ENCODE results near the gene GOLGA6L10. TPM values are rescaled to one million over a fixed set of nuclear protein-coding genes. Genes with fewer than 3 reads are reported as not detected.
"Not testable (repeated sequence)": the region's sequence is repeated elsewhere in the genome, so short reads cannot be mapped to it uniquely, and the experiment has no call there.

Gene GOLGA6L10
- total and polyA plus RNA-seq, 2 of the 4 experiments (the other 2 are of a cell fraction): under 0.01 to 0.79 TPM

- H2BK15ac ChIP-seq (ENCODE audit: low read depth, low read length); H4K5ac ChIP-seq (ENCODE audit: low read depth, low read length); H3K14ac ChIP-seq (replicated peaks; ENCODE audit: low read depth, low read length); H4K20me1 ChIP-seq (ENCODE audit: insufficient read depth, low read length); H3K9me3 ChIP-seq (ENCODE audit: control insufficient read depth, insufficient read depth, low read length); H3K4me3 ChIP-seq (ENCODE audit: insufficient read depth, low read depth, low read length); H2AK9ac ChIP-seq (replicated peaks; ENCODE audit: low read depth, low read length, poor library complexity); intact Hi-C loops (cut with micrococcal nuclease); BruUV-seq (replicated peaks); H3K23ac ChIP-seq (ENCODE audit: low read depth, low read length); H3K4me2 ChIP-seq (ENCODE audit: low read depth, low read length); H3K27me3 ChIP-seq (ENCODE audit: control insufficient read depth, insufficient read depth, low read length); CTCF ChIA-PET; H2BK120ac ChIP-seq (ENCODE audit: low read depth, low read length); H3K4me1 ChIP-seq (ENCODE audit: control insufficient read depth, insufficient read depth, low read length); H3K79me1 ChIP-seq (ENCODE audit: low read depth in 1 of 2, low read length in 2 of 2); H4K91ac ChIP-seq (ENCODE audit: insufficient read depth, low read depth, low read length); H3K56ac ChIP-seq (ENCODE audit: extremely low read depth, insufficient read depth, low read length); H3K18ac ChIP-seq (ENCODE audit: low read depth, low read length); H2AK5ac ChIP-seq (ENCODE audit: low read depth, low read length); H3K27ac ChIP-seq (ENCODE audit: insufficient read depth, low read length); H2BK5ac ChIP-seq (ENCODE audit: low read depth, low read length, poor library complexity, severe bottlenecking); dilution Hi-C loops (cut with HindIII; ENCODE audit: low sequenced_read_pairs, unreplicated experiment); H2BK20ac ChIP-seq (ENCODE audit: low read depth, low read length); in situ Hi-C loops (cut with MboI; ENCODE audit: low sequenced_read_pairs); H2AFZ ChIP-seq (replicated peaks; ENCODE audit: low read length, poor library complexity); H3K9me1 ChIP-seq (ENCODE audit: insufficient read depth, low read length); POLR2A ChIA-PET (ENCODE audit: unreplicated experiment); H3K36me3 ChIP-seq (ENCODE audit: control insufficient read depth, insufficient read depth, low read length); H3K9ac ChIP-seq (ENCODE audit: low read depth, low read length): not testable (repeated sequence)
- peak; percentile 57 for DNase-seq
- peak overlapping the region; percentile 33 to 64; a peak in 1 of 4 replicates for H4K8ac ChIP-seq (ENCODE audit: low read depth in 2 of 2, low read length in 2 of 2)
- peak overlapping the region; percentile 56 for H3K4ac ChIP-seq (ENCODE audit: low read depth, low read length)
- no CpG with 5 or more reads among the region's 10 CpGs for WGBS, 2 experiments (ENCODE audit: extremely low coverage in 2 of 2, insufficient read length in 1 of 2)
- ATAC-seq (ENCODE audit: low read depth): peak; percentile 77
These were observed 13.1 kb downstream of the GOLGA6L10 start for GRCh38 chr15:82336180-82336647.

- H3K23ac ChIP-seq (ENCODE audit: low read depth, low read length); H2AFZ ChIP-seq (replicated peaks; ENCODE audit: low read length, poor library complexity); H2BK5ac ChIP-seq (ENCODE audit: low read depth, low read length, poor library complexity, severe bottlenecking); H3K79me1 ChIP-seq (ENCODE audit: low read depth in 1 of 2, low read length in 2 of 2); H2BK15ac ChIP-seq (ENCODE audit: low read depth, low read length); H3K18ac ChIP-seq (ENCODE audit: low read depth, low read length); POLR2A ChIA-PET (ENCODE audit: unreplicated experiment); H4K5ac ChIP-seq (ENCODE audit: low read depth, low read length); H4K20me1 ChIP-seq (ENCODE audit: insufficient read depth, low read length); CTCF ChIA-PET; intact Hi-C loops (cut with micrococcal nuclease); H3K9ac ChIP-seq (ENCODE audit: low read depth, low read length); H3K4ac ChIP-seq (ENCODE audit: low read depth, low read length); H3K27me3 ChIP-seq (ENCODE audit: control insufficient read depth, insufficient read depth, low read length); H2AK5ac ChIP-seq (ENCODE audit: low read depth, low read length); H2BK20ac ChIP-seq (ENCODE audit: low read depth, low read length); ATAC-seq (ENCODE audit: low read depth); H2AK9ac ChIP-seq (replicated peaks; ENCODE audit: low read depth, low read length, poor library complexity); H4K91ac ChIP-seq (ENCODE audit: insufficient read depth, low read depth, low read length); H3K14ac ChIP-seq (replicated peaks; ENCODE audit: low read depth, low read length); dilution Hi-C loops (cut with HindIII; ENCODE audit: low sequenced_read_pairs, unreplicated experiment); H3K9me3 ChIP-seq (ENCODE audit: control insufficient read depth, insufficient read depth, low read length); H3K4me2 ChIP-seq (ENCODE audit: low read depth, low read length); in situ Hi-C loops (cut with MboI; ENCODE audit: low sequenced_read_pairs); H2BK120ac ChIP-seq (ENCODE audit: low read depth, low read length); H3K9me1 ChIP-seq (ENCODE audit: insufficient read depth, low read length); H3K36me3 ChIP-seq (ENCODE audit: control insufficient read depth, insufficient read depth, low read length); DNase-seq; H3K4me3 ChIP-seq (ENCODE audit: insufficient read depth, low read depth, low read length); BruUV-seq (replicated peaks); H3K4me1 ChIP-seq (ENCODE audit: control insufficient read depth, insufficient read depth, low read length); H3K56ac ChIP-seq (ENCODE audit: extremely low read depth, insufficient read depth, low read length); H3K27ac ChIP-seq (ENCODE audit: insufficient read depth, low read length); H4K8ac ChIP-seq (ENCODE audit: low read depth in 2 of 2, low read length in 2 of 2): not testable (repeated sequence)
- no CpG with 5 or more reads among the region's 2 CpGs for WGBS, 2 experiments (ENCODE audit: extremely low coverage in 2 of 2, insufficient read length in 1 of 2)
These were observed 14.3 kb downstream of the GOLGA6L10 start for GRCh38 chr15:82335006-82335405.
